ENCODE data around the gene STEAP3.

GRCh38 chr2:119214453-119215037, 9.1 kb upstream of the STEAP3 start:
- TF ChIP-seq CTCF (IDR thresholded peaks at IDR 0.05) (no peak), CREB1 (CRISPR knock-in tag; IDR thresholded peaks at IDR 0.05) (no peak), NR2C2 (CRISPR knock-in tag; IDR thresholded peaks at IDR 0.05) (no peak), MLX (CRISPR knock-in tag; IDR thresholded peaks at IDR 0.05) (no peak), FOXP1 (CRISPR knock-in tag; IDR thresholded peaks at IDR 0.05; ENCODE audit: borderline replicate concordance) (no peak), ZNF281 (CRISPR knock-in tag; IDR thresholded peaks at IDR 0.05) (no peak), SP1 (CRISPR knock-in tag; conservative IDR thresholded peaks at IDR 0.05) (no peak), ZSCAN18 (CRISPR knock-in tag; IDR thresholded peaks at IDR 0.05) (no peak), RELA (CRISPR knock-in tag; IDR thresholded peaks at IDR 0.05; ENCODE audit: borderline replicate concordance) (no peak), ZNF138 (CRISPR knock-in tag; conservative IDR thresholded peaks at IDR 0.05) (no peak)
